ENCODE measurements around the gene PRM1. TPM values are rescaled to one million over a fixed set of nuclear protein-coding genes. Genes with fewer than 3 reads are reported as not detected.

Gene PRM1
- total and polyA plus RNA-seq, 10 donors: not detected

DNA sequence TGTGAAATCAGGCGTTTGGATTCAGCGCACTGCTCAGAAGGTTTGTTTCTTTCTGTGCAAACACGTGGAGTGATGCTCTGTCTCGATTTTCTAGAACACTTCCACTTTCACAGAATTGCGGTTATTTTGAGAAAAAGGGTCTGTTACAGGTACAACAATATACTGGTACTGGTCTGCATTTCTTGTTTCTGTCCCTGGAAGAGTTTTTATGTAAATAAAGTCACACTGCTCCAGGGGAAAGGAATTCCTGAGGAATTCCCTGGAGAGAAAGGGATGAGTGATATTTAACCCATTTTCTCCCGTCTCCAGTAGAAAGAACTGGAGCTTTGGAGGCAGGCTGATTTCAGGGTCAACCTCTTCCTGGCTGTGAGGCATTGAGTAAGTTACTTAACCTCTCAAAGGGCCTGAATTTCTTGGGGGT, 48.0 kb upstream of the PRM1 start:
- peaks cover 43 to 59% (median 51%) of the 10 kb centered on the region in 6 donors for H3K4me1 ChIP-seq
- TF ChIP-seq POLR2A (IDR thresholded peaks at IDR 0.05) (no peak), POLR2AphosphoS5 (IDR thresholded peaks at IDR 0.05) (no peak)
- TF ChIP-seq, protein P1, sequence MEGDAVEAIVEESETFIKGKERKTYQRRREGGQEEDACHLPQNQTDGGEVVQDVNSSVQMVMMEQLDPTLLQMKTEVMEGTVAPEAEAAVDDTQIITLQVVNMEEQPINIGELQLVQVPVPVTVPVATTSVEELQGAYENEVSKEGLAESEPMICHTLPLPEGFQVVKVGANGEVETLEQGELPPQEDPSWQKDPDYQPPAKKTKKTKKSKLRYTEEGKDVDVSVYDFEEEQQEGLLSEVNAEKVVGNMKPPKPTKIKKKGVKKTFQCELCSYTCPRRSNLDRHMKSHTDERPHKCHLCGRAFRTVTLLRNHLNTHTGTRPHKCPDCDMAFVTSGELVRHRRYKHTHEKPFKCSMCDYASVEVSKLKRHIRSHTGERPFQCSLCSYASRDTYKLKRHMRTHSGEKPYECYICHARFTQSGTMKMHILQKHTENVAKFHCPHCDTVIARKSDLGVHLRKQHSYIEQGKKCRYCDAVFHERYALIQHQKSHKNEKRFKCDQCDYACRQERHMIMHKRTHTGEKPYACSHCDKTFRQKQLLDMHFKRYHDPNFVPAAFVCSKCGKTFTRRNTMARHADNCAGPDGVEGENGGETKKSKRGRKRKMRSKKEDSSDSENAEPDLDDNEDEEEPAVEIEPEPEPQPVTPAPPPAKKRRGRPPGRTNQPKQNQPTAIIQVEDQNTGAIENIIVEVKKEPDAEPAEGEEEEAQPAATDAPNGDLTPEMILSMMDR (IDR thresholded peaks at IDR 0.05 in 8 of 11, conservative IDR thresholded peaks at IDR 0.05 in 3 of 11): no peak
- H3K27me3 ChIP-seq (replicated peaks in 1 of 7): no peaks in the 10 kb centered on the region
- no peak for DNase-seq
- WGBS, 5 donors: 16 to 27% (median 20%) methylated on average over 6 of the region's 6 CpGs
- peak overlapping the region in 7 of 8 donors; percentile 47 to 82 (median 78) for H3K27ac ChIP-seq
- H3K9me3 ChIP-seq: no peaks in the 10 kb centered on the region
- H3K36me3 ChIP-seq: no peaks in the 10 kb centered on the region
- peak overlapping the region in 1 of 8 donors; percentile 51 for H3K4me3 ChIP-seq
- intact Hi-C loops (cut with DNase I; ENCODE audit: low total_unique reads): no loop called here

GRCh38 chr16:11328172-11329070, 47.3 kb upstream of the PRM1 start:
- peak overlapping the region; percentile 33 to 82 (median 76) for H3K27ac ChIP-seq
- no peaks in the 10 kb centered on the region for H3K27me3 ChIP-seq (replicated peaks in 1 of 7)
- intact Hi-C loops (cut with DNase I; ENCODE audit: low total_unique reads): no loop called here
- peak in 2 of 3 donors; percentile 73 to 88 for TF ChIP-seq POLR2AphosphoS5 (IDR thresholded peaks at IDR 0.05)
- TF ChIP-seq, protein P1 (IDR thresholded peaks at IDR 0.05 in 8 of 11, conservative IDR thresholded peaks at IDR 0.05 in 3 of 11): no peak
- peak overlapping the region in 1 of 8 donors; percentile 51 for H3K4me3 ChIP-seq
- WGBS, 5 donors: 19 to 28% (median 24%) methylated on average over 12 of the region's 12 CpGs
- peak; percentile 85 for DNase-seq
- no peaks in the 10 kb centered on the region for H3K9me3 ChIP-seq
- peaks cover 43 to 64% (median 51%) of the 10 kb centered on the region in 6 donors for H3K4me1 ChIP-seq
- H3K36me3 ChIP-seq: no peaks in the 10 kb centered on the region

GRCh38 chr16:11327277-11328171, 46.4 kb upstream of the PRM1 start:
- intact Hi-C loops (cut with DNase I; ENCODE audit: low total_unique reads): no loop called here
- no peaks in the 10 kb centered on the region for H3K9me3 ChIP-seq
- H3K27ac ChIP-seq: peak overlapping the region; percentile 15 to 82 (median 76)
- no peak for TF ChIP-seq POLR2A (IDR thresholded peaks at IDR 0.05)
- TF ChIP-seq, protein P1 (IDR thresholded peaks at IDR 0.05 in 8 of 11, conservative IDR thresholded peaks at IDR 0.05 in 3 of 11): no peak
- TF ChIP-seq POLR2AphosphoS5 (IDR thresholded peaks at IDR 0.05): peak in 1 of 3 donors; percentile 45
- 50 to 73% (median 63%) methylated on average over 23 of the region's 23 CpGs for WGBS, 5 donors
- DNase-seq: no peak
- no peaks in the 10 kb centered on the region for H3K36me3 ChIP-seq
- peak overlapping the region in 1 of 8 donors; percentile 51 for H3K4me3 ChIP-seq
- H3K27me3 ChIP-seq (replicated peaks in 1 of 7): no peaks in the 10 kb centered on the region
- H3K4me1 ChIP-seq: peaks cover 43 to 67% (median 51%) of the 10 kb centered on the region in 6 donors

Measured in spleen (tissue), 11 donors.